AG09319 (cell line): ENCODE data around the gene TBC1D13.
"Not testable (repeated sequence)": the region's sequence is repeated elsewhere in the genome, so short reads cannot be mapped to it uniquely, and the experiment has no call there.

Source experiments
- DNase-seq: peaks from one replicate; pipeline ENCODE4 v3.0.0-alpha.2; 2010; ENCODE audit warnings: low read depth; ENCODE audit errors: extremely low read depth
- CTCF ChIP-seq: IDR thresholded peaks from 2 replicates; pipeline ENCODE4 v1.5.1; 2011; ENCODE audit warnings: low read depth, mild to moderate bottlenecking, inconsistent platforms, low read length, moderate library complexity

TBC1D13 gene

GRCh38 chr9:128841694-128842492 lies 54.8 kb downstream of the TBC1D13 start:
- no peak for DNase-seq
- no peak for TF ChIP-seq CTCF

GRCh38 chr9:128843171-128843570 lies 56.1 kb downstream of the TBC1D13 start:
- DNase-seq: not testable (repeated sequence)

- TF ChIP-seq CTCF: no peak
- no peak for DNase-seq
These were observed 58.3 kb downstream of the TBC1D13 start for GRCh38 chr9:128845186-128845931.

- DNase-seq: no peak
- no peak for TF ChIP-seq CTCF
These were observed 59.6 kb downstream of the TBC1D13 start for GRCh38 chr9:128846680-128847030.

GRCh38 chr9:128847803-128848202 lies 60.8 kb downstream of the TBC1D13 start:
- no peak for DNase-seq
- TF ChIP-seq CTCF: no peak

GRCh38 chr9:128851024-128851423 lies 64.0 kb downstream of the TBC1D13 start:
- not testable (repeated sequence) for DNase-seq

- peak; percentile 3 for DNase-seq
- TF ChIP-seq CTCF: peak; percentile 33
These were observed 64.9 kb downstream of the TBC1D13 start for GRCh38 chr9:128851779-128852600.

- not testable (repeated sequence) for DNase-seq
These were observed 65.6 kb downstream of the TBC1D13 start for GRCh38 chr9:128852646-128853045.

- DNase-seq: not testable (repeated sequence)
These were observed 67.4 kb downstream of the TBC1D13 start for GRCh38 chr9:128854454-128854853.

- not testable (repeated sequence) for DNase-seq
These were observed 71.4 kb downstream of the TBC1D13 start for GRCh38 chr9:128858476-128858875.
